ENCODE results near the gene FAM222B.
"Not testable (repeated sequence)": the region's sequence is repeated elsewhere in the genome, so short reads cannot be mapped to it uniquely, and the experiment has no call there.

The FAM222B gene

DNA sequence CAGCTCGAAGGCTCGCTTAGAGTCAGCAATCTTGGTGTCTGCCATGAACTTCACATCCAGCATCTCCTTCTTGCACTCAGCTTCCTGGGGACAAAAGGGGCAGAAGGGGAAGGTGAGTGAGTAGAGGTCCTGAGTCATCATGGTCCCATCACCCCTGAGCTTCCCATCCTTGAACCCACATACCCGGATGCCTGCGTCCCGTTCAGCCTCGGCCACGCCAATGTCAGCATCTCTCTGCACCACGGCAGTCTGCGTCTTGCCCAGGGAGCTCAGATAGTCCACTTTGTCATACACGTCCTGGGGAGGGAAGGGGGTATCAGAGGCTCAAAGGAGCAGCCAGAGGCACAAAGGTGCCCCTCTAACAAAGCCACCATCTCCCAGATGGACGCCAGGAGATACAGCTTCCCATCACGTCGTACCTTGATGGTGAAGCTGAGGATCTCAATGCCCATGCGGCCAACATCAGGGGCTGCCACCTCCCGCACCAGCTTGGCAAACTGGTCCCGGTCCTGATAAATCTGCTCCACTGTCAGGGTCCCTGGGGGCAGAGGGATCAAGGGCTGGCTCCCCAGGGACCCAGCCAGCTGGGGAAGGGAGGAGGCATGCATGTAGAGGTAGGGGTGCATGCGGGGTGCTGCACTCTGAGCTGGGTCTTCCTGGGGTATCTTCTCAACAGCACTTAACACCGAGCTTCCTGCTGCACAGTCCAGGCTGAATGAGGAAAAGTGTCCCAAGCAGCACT, 39.7 kb upstream of the FAM222B start:
- 0 out of 2 replicates have a peak, but pooled peaks cover 2% of the 10 kb centered on the region for H3K4me1 ChIP-seq (ENCODE audit: control insufficient read depth, insufficient read depth, low read length)
- peaks cover 65% of the 10 kb centered on the region for H3K36me3 ChIP-seq (ENCODE audit: control insufficient read depth, insufficient read depth, low read length)
- H3K9me3 ChIP-seq (ENCODE audit: control insufficient read depth, insufficient read depth, low read length), result no peaks in the 10 kb centered on the region
- H3K27ac ChIP-seq (ENCODE audit: low read depth, low read length), result no peak overlapping the region
- H3K4me3 ChIP-seq (ENCODE audit: low read depth, low read length), result no peak overlapping the region
- H3K9ac ChIP-seq (ENCODE audit: low read depth, low read length), result no peak overlapping the region
- H3K27me3 ChIP-seq (ENCODE audit: control insufficient read depth, insufficient read depth, low read length), result no peaks in the 10 kb centered on the region

DNA sequence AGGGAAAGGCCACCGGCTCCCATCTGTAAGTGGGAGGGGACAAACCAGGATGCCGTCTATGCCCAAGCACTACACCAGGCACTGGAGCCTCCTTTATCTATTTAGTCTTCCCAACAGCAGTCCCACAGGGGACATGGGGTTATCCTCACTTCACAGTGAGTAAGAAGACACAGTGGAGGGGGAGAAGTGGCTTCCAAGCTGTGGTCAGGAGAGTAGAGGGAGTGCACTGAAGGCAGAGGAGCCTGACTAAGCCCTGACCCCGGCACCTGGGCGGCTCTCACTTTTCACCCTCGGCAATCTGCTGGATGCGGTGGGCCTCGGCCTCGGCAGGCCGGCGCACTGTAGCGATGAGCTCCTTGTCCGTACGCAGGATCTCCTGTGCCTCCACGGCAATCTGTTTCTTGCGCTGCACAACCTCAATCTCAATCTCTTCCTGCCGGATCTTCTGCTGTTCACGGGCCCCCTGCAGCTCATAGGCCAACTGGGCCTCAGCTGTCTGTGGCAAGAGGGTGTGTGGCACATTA, 39.0 kb upstream of the FAM222B start:
- Histone ChIP-seq H3K4me3 (ENCODE audit: low read depth, low read length) (no peak overlapping the region), H3K9ac (ENCODE audit: low read depth, low read length) (no peak overlapping the region), H3K9me3 (ENCODE audit: control insufficient read depth, insufficient read depth, low read length) (no peaks in the 10 kb centered on the region), H3K4me1 (ENCODE audit: control insufficient read depth, insufficient read depth, low read length) (0 out of 2 replicates have a peak, but pooled peaks cover 2% of the 10 kb centered on the region), H3K36me3 (ENCODE audit: control insufficient read depth, insufficient read depth, low read length) (peaks cover 65% of the 10 kb centered on the region), H3K27me3 (ENCODE audit: control insufficient read depth, insufficient read depth, low read length) (no peaks in the 10 kb centered on the region), H3K27ac (ENCODE audit: low read depth, low read length) (no peak overlapping the region)

- H3K27ac ChIP-seq (ENCODE audit: low read depth, low read length), result no peak overlapping the region
- H3K36me3 ChIP-seq (ENCODE audit: control insufficient read depth, insufficient read depth, low read length), result peaks cover 63% of the 10 kb centered on the region
- 0 out of 2 replicates have a peak, but pooled peaks cover 2% of the 10 kb centered on the region for H3K4me1 ChIP-seq (ENCODE audit: control insufficient read depth, insufficient read depth, low read length)
- no peak overlapping the region for H3K4me3 ChIP-seq (ENCODE audit: low read depth, low read length)
- no peaks in the 10 kb centered on the region for H3K27me3 ChIP-seq (ENCODE audit: control insufficient read depth, insufficient read depth, low read length)
- no peak overlapping the region for H3K9ac ChIP-seq (ENCODE audit: low read depth, low read length)
- H3K9me3 ChIP-seq (ENCODE audit: control insufficient read depth, insufficient read depth, low read length), result no peaks in the 10 kb centered on the region
Measured at GRCh38 chr17:28880572-28880945, 38.0 kb upstream of the FAM222B start.

DNA sequence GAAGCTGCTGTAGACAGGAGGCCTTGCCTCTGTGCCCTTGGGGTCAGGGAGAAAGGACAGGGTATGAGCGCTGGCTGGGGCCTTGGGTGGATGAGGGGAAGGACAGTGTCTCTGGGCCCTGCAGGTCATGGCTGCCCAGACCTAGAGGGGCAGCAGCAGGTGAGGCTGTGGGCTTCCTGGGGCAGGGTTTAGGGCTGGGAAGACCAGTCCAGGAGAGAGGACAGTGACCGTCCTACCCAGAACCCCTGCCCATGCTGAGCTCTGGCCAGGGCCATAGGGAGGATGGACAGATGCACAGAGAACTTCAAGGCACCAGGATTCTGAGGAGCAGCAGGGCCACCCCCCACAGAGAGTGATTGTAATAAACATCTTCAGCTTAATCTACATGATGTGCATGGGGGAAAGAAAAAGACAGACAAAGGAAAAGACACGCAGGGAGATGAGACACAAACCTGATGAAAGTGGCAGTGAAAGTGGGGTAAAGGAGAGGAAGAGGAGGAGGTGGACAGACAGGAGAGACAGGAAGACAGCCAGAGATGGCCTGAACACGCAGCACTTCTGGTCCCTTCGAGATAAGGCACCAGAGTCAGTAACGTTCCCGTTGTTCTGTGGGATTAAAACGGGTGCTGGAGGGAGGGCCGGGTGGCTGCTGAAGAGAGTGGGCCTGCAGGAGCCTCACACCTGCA, 37.4 kb upstream of the FAM222B start:
- no peak overlapping the region for H3K9ac ChIP-seq (ENCODE audit: low read depth, low read length)
- H3K27ac ChIP-seq (ENCODE audit: low read depth, low read length), result no peak overlapping the region
- H3K9me3 ChIP-seq (ENCODE audit: control insufficient read depth, insufficient read depth, low read length), result no peaks in the 10 kb centered on the region
- no peaks in the 10 kb centered on the region for H3K27me3 ChIP-seq (ENCODE audit: control insufficient read depth, insufficient read depth, low read length)
- peaks cover 58% of the 10 kb centered on the region for H3K36me3 ChIP-seq (ENCODE audit: control insufficient read depth, insufficient read depth, low read length)
- 0 out of 2 replicates have a peak, but pooled peaks cover 2% of the 10 kb centered on the region for H3K4me1 ChIP-seq (ENCODE audit: control insufficient read depth, insufficient read depth, low read length)
- H3K4me3 ChIP-seq (ENCODE audit: low read depth, low read length), result no peak overlapping the region

- Histone ChIP-seq H3K9me3 (ENCODE audit: control insufficient read depth, insufficient read depth, low read length) (no peaks in the 10 kb centered on the region), H3K27ac (ENCODE audit: low read depth, low read length) (no peak overlapping the region), H3K27me3 (ENCODE audit: control insufficient read depth, insufficient read depth, low read length) (no peaks in the 10 kb centered on the region), H3K4me1 (ENCODE audit: control insufficient read depth, insufficient read depth, low read length) (0 out of 2 replicates have a peak, but pooled peaks cover 2% of the 10 kb centered on the region), H3K9ac (ENCODE audit: low read depth, low read length) (no peak overlapping the region), H3K36me3 (ENCODE audit: control insufficient read depth, insufficient read depth, low read length) (peaks cover 47% of the 10 kb centered on the region), H3K4me3 (ENCODE audit: low read depth, low read length) (no peak overlapping the region)
Measured at GRCh38 chr17:28878981-28879380, 36.4 kb upstream of the FAM222B start.

- Histone ChIP-seq H3K4me1 (ENCODE audit: control insufficient read depth, insufficient read depth, low read length) (0 out of 2 replicates have a peak, but pooled peaks cover 2% of the 10 kb centered on the region), H3K9me3 (ENCODE audit: control insufficient read depth, insufficient read depth, low read length) (no peaks in the 10 kb centered on the region), H3K9ac (ENCODE audit: low read depth, low read length) (no peak overlapping the region), H3K27ac (ENCODE audit: low read depth, low read length) (no peak overlapping the region), H3K4me3 (ENCODE audit: low read depth, low read length) (no peak overlapping the region), H3K27me3 (ENCODE audit: control insufficient read depth, insufficient read depth, low read length) (no peaks in the 10 kb centered on the region), H3K36me3 (ENCODE audit: control insufficient read depth, insufficient read depth, low read length) (peaks cover 45% of the 10 kb centered on the region)
Measured at GRCh38 chr17:28878158-28878910, 35.7 kb upstream of the FAM222B start.

- H3K4me1 ChIP-seq (ENCODE audit: control insufficient read depth, insufficient read depth, low read length); H3K27me3 ChIP-seq (ENCODE audit: control insufficient read depth, insufficient read depth, low read length); H3K27ac ChIP-seq (ENCODE audit: low read depth, low read length); H3K9me3 ChIP-seq (ENCODE audit: control insufficient read depth, insufficient read depth, low read length); H3K9ac ChIP-seq (ENCODE audit: low read depth, low read length); H3K4me3 ChIP-seq (ENCODE audit: low read depth, low read length): not testable (repeated sequence)
- H3K36me3 ChIP-seq (ENCODE audit: control insufficient read depth, insufficient read depth, low read length), result peaks cover 34% of the 10 kb centered on the region
Measured at GRCh38 chr17:28877150-28877711, 34.6 kb upstream of the FAM222B start.

DNA sequence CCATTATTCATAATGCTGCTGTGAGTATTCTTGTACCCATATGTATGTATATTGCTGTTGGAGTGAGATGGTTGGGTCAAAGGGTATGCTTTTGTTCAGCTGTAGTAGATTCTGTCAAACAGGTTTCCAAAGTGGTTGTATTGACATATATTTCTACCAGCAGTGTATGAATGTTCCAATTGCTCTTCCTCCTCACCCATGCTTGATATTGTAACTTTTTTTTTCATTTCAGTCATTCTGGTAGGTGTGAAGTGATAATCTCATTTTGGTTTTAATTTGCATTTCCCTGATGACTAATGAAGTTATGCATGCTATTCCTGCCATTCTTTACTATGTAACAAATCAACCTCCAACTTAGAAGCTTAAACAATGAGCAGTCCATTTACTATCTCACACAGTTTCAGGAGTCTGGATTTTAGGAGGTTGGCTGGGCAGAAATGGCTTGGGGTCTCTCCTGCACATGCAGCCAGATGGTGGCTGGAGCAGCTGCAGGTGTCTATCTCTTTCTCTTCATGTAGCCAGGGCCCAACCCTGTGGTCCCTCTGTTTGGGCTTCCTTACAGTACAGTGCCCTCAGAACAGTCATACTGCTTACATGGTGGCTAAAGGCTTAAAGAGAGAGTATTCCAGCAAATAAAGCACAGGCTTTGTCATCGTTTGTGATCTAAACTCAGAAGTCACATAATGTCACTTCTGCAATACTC, 33.4 kb upstream of the FAM222B start:
- Histone ChIP-seq H3K4me3 (ENCODE audit: low read depth, low read length) (no peak overlapping the region), H3K4me1 (ENCODE audit: control insufficient read depth, insufficient read depth, low read length) (0 out of 2 replicates have a peak, but pooled peaks cover 2% of the 10 kb centered on the region), H3K36me3 (ENCODE audit: control insufficient read depth, insufficient read depth, low read length) (peaks cover 22% of the 10 kb centered on the region), H3K27ac (ENCODE audit: low read depth, low read length) (no peak overlapping the region), H3K9ac (ENCODE audit: low read depth, low read length) (no peak overlapping the region), H3K9me3 (ENCODE audit: control insufficient read depth, insufficient read depth, low read length) (no peaks in the 10 kb centered on the region), H3K27me3 (ENCODE audit: control insufficient read depth, insufficient read depth, low read length) (no peaks in the 10 kb centered on the region)

DNA sequence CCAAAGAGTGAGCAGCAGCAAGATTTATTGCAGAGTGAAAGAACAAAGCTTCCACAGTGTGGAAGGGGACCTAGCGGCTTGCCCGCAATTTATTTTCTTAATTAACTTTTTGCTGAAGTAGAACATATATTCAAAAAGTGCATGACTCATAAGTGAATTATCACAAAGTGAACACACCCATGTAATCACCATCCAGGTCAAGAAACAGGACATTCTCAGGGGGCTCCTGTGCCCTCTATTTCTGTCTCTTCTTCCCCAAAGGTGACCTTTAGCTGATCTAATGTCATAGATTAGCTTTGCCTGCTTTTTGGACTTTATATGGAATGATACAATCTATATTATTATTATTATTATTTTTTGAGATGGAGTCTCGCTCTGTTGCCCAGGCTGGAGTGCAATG, 32.2 kb upstream of the FAM222B start:
- H3K4me3 ChIP-seq (ENCODE audit: low read depth, low read length), result no peak overlapping the region
- no peak overlapping the region for H3K9ac ChIP-seq (ENCODE audit: low read depth, low read length)
- no peaks in the 10 kb centered on the region for H3K27me3 ChIP-seq (ENCODE audit: control insufficient read depth, insufficient read depth, low read length)
- H3K9me3 ChIP-seq (ENCODE audit: control insufficient read depth, insufficient read depth, low read length), result no peaks in the 10 kb centered on the region
- no peak overlapping the region for H3K27ac ChIP-seq (ENCODE audit: low read depth, low read length)
- H3K4me1 ChIP-seq (ENCODE audit: control insufficient read depth, insufficient read depth, low read length), result 0 out of 2 replicates have a peak, but pooled peaks cover 2% of the 10 kb centered on the region
- H3K36me3 ChIP-seq (ENCODE audit: control insufficient read depth, insufficient read depth, low read length), result peaks cover 10% of the 10 kb centered on the region; the same call in 1 of the 2 replicates

DNA sequence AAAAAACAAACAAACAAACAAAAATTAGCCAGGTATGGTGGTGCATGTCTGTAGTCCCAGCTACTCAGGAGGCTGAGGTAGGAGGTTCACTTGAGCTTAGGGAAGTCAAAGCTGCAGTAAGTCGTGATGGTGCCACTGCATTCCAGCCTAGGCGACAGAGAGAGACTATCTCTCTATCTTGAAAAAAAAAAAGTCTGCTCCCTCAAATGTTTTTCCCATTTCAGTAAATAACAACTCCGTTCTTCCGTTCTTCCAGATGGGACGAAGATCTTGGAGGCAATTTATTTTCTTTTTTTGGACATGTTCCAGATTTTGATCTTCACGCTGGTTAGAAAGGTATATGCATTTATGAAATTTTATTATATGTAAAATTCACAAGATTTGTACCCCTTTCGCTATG, 31.2 kb upstream of the FAM222B start:
- no peak overlapping the region for H3K4me3 ChIP-seq (ENCODE audit: low read depth, low read length)
- H3K9me3 ChIP-seq (ENCODE audit: control insufficient read depth, insufficient read depth, low read length), result no peaks in the 10 kb centered on the region
- H3K27me3 ChIP-seq (ENCODE audit: control insufficient read depth, insufficient read depth, low read length), result no peaks in the 10 kb centered on the region
- H3K9ac ChIP-seq (ENCODE audit: low read depth, low read length), result no peak overlapping the region
- H3K4me1 ChIP-seq (ENCODE audit: control insufficient read depth, insufficient read depth, low read length), result 0 out of 2 replicates have a peak, but pooled peaks cover under 1% of the 10 kb centered on the region
- peaks cover 3% of the 10 kb centered on the region; the same call in 1 of the 2 replicates for H3K36me3 ChIP-seq (ENCODE audit: control insufficient read depth, insufficient read depth, low read length)
- H3K27ac ChIP-seq (ENCODE audit: low read depth, low read length), result no peak overlapping the region

Data from HUES48 (cell line).